DMS79 (cell line): ENCODE results near the gene PTPRK.
"Not testable (repeated sequence)": the region's sequence is repeated elsewhere in the genome, so short reads cannot be mapped to it uniquely, and the experiment has no call there.

Source experiments
- DNase-seq: peaks from one replicate; lab custom pipeline; 2025; lab: John Stamatoyannopoulos, UW

The PTPRK gene

GRCh38 chr6:127952176-127952575, 568.2 kb downstream of the PTPRK start:
- DNase-seq, result no peak

- no peak for DNase-seq
Measured at GRCh38 chr6:127951172-127951917, 569.1 kb downstream of the PTPRK start.

DNA sequence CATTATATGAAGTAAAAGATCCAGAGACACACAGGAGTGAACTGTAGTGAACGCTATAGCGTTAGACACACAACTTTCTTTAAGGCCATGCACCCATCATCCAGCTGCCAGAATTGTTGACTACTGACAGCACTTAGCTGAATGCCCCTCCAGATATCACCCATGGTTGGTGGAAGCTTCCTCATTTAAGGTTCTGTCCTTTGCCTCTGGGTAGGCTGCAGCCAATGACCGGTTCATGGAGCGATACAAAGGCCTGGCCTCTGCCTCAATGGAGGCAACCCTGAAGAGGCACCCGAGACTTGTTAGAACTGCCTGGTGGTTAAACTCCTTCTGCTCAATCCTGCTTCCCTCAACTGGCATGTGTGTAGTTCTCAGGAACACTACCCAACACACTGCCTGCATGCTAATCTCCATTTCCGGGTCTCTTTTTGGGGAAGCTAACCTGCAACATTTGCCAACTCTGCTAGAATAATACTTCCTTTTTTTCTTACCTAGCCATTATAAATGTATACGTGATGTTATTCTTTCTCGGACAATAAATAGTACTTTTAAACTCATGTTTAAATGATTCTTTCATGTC, 569.7 kb downstream of the PTPRK start:
- no peak for DNase-seq

DNA sequence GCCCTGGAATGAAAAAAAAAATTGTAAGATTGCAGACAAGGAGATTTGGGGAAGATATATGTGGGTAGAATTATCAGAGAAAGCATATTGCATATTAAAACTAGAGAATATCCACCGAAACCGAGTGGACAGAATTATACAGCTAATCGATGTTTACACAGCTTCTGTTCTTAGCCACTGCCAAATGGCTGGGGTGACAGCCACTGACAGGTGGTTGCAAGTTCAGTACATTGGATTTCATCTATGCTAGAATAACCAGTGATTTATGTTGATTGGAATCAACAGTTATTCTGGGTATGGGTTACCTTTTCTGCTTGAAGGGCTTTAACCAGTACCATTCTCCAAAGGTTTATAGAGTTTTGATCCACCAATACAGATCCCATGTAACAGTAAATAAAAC, 571.1 kb downstream of the PTPRK start:
- DNase-seq, result no peak

DNA sequence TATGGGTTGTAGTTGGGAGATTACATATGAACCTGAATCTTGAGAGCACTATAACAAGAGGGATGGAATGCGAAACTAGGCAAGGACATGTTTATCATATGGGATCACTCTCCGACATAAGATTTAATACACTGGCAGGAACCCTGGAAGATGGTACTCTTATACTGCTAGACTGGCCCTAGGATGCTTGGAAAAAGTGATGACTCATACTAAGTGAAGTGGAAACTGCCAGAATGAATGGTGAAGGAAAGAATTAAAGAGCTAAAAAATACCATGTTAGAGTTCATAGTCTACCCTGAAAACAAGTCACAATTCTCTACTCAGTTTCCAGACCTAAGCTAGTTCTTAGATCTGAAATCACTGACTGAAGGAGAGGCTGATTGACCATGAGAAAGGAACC, 574.0 kb downstream of the PTPRK start:
- DNase-seq, result no peak

DNA sequence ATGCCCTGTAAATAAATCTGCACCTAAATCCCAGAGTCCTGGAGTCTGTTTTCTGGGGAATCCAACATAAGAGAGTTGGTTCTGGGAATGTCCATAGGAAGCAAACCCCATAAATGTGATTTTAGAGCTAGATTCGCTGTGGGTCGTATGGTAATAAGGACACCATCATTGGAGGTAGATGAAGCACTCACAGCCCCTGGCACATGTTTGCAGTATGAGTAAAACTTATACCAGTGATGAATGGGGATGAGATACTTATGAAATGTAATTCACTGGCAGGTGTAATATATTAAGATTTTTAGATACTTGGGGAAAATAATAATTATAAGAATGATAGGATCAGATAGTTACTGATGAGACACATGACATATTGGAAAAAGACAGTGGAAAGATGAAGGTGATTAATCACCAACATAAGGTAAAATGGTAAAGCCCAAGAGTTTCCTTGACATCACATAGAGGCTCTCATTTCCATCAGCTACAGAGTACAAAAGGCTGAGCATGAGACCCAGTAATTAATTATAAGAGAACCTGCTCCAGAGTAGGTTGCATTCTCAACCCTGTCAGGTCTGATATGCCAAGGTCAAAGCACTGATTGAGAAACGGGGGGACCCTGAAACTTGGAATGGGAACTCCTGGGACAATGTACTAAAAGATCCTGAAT, 574.8 kb downstream of the PTPRK start:
- DNase-seq, result no peak

- no peak for DNase-seq
Measured at GRCh38 chr6:127941228-127941627, 579.2 kb downstream of the PTPRK start.

DNA sequence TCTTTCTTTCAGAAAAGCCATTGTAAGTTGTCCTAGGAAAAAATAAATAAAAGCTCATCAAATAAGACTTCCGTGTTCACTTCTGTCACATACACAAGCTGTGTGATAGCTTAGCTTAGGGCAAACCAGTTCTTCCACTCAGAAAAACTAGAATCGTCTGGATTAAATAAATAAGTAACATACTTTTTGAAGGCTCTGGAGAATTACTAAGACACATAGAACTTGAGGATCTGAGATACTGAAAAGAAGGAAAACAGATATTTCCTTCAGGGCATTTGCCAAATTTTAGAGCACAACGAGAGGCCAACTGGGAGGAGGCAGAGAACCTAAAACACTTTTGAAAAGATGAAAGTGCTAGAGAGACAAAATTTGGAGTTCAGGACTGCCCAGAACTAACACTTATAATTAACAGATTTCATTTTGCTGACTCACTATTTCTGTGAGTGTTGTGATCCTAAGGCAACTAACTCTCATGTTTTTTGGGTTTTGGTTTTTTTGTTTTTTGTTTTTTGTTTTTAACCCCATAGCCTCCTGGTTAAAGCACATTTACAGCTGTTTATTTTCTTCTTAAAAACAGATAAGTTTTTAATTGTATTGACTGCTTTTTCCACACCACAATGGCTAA, 580.8 kb downstream of the PTPRK start:
- no peak for DNase-seq

DNA sequence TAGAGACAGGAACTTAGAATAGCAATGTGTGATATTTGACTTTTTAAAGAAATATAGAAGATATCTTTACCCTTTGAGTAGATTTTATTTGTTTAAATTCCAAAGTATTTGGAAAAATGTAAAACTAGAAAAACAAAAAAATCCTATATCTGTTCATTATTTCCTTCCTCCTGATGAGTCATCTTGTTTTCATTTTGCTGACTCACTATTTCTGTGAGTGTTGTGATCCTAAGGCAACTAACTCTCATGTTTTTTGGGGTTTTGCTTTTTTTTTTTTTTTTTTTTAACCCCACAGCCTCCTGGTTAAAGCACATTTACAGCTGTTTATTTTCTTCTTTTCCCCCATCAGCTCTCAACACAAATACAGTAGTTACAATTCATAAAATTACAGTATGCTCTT, 581.7 kb downstream of the PTPRK start:
- no peak for DNase-seq

GRCh38 chr6:127937747-127938146, 582.7 kb downstream of the PTPRK start:
- DNase-seq, result no peak

- no peak for DNase-seq
Measured at GRCh38 chr6:127937102-127937501, 583.3 kb downstream of the PTPRK start.

DNA sequence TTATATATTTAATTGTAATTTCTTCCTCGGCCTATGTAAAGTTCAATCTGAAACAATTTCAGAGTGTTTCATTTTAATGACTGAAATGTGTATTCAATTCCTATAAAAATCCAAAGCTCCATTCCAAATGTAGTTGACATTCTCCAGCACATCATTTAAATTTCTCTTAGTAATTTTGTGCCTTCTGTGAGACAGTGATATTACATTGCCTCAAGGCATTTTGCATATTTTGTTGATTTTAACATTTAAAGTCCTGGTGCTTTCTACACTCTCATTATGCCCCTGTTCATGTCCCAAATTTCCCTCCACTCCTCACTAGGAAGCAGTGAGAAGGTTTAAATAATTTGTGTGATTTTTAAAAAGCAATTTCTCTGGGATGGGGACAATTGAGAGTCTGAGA, 585.4 kb downstream of the PTPRK start:
- DNase-seq, result no peak

GRCh38 chr6:127933852-127934840, 586.3 kb downstream of the PTPRK start:
- no peak for DNase-seq

- no peak for DNase-seq
Measured at GRCh38 chr6:127933137-127933536, 587.3 kb downstream of the PTPRK start.

DNA sequence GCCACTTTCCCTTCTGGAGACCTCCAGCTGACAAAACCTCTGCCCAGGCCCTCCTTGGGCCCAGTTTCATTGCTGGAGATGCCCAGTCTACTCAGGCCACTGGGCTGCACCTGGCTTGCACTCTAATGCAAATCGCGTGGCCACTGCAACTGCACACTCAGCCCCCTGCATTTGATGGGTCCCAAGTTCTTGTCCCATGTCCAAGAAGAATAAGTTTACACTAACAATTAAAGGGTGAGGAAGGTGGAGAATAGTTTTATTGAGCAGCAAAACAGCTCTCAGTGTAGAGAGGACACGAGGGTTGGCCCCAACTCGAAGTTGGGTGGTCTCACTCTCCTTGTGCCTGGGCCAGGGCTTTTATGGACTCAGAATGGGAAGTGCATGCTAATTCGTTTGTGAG, 587.7 kb downstream of the PTPRK start:
- DNase-seq, result no peak

DNA sequence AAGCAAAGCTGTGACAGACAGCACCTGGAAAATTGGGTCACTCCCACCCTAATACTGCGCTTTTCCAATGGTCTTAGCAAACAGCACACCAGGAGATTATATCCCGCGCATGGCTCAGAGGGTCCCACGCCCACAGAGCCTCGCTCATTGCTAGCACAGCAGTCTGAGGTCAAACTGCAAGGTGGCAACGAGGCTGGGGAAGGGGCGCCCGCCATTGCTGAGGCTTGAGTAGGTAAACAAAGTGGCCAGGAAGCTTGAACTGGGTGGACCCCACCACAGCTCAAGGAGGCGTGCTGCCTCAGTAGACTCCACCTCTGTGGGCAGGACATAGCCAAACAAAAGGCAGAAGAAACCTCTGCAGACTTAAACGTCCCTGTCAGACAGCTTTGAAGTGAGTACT, 594.0 kb downstream of the PTPRK start:
- DNase-seq, result not testable (repeated sequence)

GRCh38 chr6:127924440-127924839, 596.0 kb downstream of the PTPRK start:
- DNase-seq, result no peak

DNA sequence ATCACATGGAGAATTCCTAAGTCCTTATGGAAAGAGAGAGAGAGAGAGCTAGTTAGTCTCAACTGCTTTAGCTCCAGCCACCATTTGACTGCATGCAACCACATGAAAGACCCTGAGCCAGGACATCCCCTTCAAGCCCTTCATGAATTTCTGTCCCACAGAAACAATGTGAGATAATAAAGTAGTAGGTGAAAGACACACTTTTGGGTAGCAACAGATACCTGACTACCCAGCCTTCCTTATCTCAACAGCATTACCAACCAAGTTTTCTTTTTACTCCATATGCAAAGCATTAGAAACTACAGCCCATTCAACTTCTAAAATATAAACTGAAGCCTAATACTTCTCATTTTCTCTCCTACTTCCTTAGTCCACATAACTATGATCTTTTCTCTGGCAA, 596.4 kb downstream of the PTPRK start:
- no peak for DNase-seq

DNA sequence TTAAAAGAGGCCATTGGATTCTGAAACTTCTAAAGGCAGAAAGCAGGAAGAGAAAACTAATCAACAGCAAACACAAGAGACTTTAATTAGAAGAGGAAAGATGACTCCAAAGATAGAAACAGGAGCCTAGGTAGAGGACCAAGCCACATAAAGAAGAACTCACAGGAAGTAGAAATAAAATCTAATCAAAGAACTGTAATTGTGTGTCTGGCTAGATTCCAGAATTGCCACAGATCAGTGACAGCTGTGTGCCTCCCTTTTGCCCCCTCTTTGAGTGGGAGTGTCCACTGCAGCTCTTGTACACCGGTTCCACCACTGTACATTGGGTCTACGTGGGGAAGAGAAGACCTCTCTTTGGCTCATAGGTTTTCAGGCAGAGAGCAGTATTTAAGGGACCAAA, 597.3 kb downstream of the PTPRK start:
- no peak for DNase-seq

DNA sequence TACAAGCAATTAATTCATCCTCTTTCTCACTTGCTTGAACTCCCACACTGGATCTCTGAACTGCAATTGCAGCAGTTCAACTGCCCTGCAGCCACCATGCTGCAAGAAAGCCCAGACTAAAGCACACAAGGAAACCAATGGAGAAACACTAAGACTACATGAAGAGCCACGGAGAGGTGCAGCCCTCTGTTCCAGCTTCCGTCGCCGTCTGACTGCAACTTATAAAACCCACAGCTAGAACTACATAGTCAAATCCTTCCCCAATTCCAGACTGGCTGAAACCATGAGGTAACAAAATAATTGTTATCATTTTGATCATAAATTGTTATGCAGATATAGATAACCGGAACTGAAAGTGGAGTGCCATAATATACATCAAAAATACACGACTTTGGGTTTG, 598.4 kb downstream of the PTPRK start:
- DNase-seq, result no peak

GRCh38 chr6:127920804-127921203, 599.6 kb downstream of the PTPRK start:
- no peak for DNase-seq
